Sigmoid colon (tissue), 3 donors: ENCODE measurements around the gene UGT1A10.

Experiments
- POLR2A ChIP-seq, 2 donors: fragments of 450-650 bp; IDR thresholded peaks; one replicate each; pipeline ENCODE4 v1.6.1; 2016; ENCODE audit warnings: antibody characterized with exemption in 2 of 2, mild to moderate bottlenecking in 2 of 2, moderate library complexity in 2 of 2
- TF ChIP-seq, protein P1 (sequence below), 4 experiments: fragments of 450-650 bp in 3 of 4; fragments of 200-600 bp in 1 of 4; IDR thresholded peaks; one replicate each; pipeline ENCODE4 v1.5.1; 2016 to 2019; ENCODE audit warnings: antibody characterized with exemption in 4 of 4, mild to moderate bottlenecking in 3 of 4, moderate library complexity in 2 of 4

DNA sequence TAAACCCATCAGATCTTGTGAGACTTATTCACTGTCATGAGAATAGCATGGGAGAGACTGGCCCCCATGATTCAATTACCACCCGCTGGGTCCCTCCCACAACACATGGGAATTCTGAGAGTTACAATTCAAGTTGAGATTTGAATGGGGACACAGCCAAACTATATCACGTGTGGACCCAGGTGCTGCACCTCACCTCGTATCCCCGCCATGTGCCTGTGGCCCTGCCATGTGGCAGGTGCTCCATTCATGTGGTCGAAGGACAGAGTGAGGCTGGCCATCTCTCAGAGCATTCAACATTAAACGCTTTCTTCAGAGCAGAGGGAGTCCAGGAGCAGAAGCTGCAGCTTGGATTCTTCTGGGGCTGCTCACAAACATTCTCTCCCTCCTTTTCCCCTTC lies 174.1 kb downstream of the UGT1A10 start:
- TF ChIP-seq POLR2A (IDR thresholded peaks at IDR 0.05): no peak
- TF ChIP-seq, protein P1, sequence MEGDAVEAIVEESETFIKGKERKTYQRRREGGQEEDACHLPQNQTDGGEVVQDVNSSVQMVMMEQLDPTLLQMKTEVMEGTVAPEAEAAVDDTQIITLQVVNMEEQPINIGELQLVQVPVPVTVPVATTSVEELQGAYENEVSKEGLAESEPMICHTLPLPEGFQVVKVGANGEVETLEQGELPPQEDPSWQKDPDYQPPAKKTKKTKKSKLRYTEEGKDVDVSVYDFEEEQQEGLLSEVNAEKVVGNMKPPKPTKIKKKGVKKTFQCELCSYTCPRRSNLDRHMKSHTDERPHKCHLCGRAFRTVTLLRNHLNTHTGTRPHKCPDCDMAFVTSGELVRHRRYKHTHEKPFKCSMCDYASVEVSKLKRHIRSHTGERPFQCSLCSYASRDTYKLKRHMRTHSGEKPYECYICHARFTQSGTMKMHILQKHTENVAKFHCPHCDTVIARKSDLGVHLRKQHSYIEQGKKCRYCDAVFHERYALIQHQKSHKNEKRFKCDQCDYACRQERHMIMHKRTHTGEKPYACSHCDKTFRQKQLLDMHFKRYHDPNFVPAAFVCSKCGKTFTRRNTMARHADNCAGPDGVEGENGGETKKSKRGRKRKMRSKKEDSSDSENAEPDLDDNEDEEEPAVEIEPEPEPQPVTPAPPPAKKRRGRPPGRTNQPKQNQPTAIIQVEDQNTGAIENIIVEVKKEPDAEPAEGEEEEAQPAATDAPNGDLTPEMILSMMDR (IDR thresholded peaks at IDR 0.05): no peak
